GM12891 (cell line): ENCODE measurements around the gene SNCG.

Source experiments
- POLR2A ChIP-seq: IDR thresholded peaks from 2 replicates; pipeline ENCODE4 v1.6.1; 2011; ENCODE audit warnings: low read depth, low read length, control low read depth
- POLR2AphosphoS5 ChIP-seq: IDR thresholded peaks from 2 replicates; pipeline ENCODE4 v1.6.1; 2011; ENCODE audit warnings: low read depth, low read length, control low read depth
- SPI1 ChIP-seq: IDR thresholded peaks from 2 replicates; pipeline ENCODE4 v1.6.1; 2011; ENCODE audit warnings: low read depth, low read length, control low read depth

- TF ChIP-seq POLR2A (no peak), SPI1 (no peak), POLR2AphosphoS5 (no peak)
These were observed 18.1 kb downstream of the SNCG start for GRCh38 chr10:86976362-86977056.
